Esophagus muscularis mucosa (tissue), 3 donors: ENCODE results near the gene FURIN.

Experiments
- CTCF ChIP-seq, 3 experiments: fragments of 200-600 bp in 2 of 3; fragments of 450-650 bp in 1 of 3; sonication (generic) in 2 of 3; IDR thresholded peaks; one replicate each; pipeline ENCODE4 v1.5.1; 2017 to 2019; ENCODE audit warnings: antibody characterized with exemption in 3 of 3, mild to moderate bottlenecking in 2 of 3, moderate library complexity in 1 of 3
- POLR2A ChIP-seq: fragments of 450-650 bp; IDR thresholded peaks from one replicate; pipeline ENCODE4 v1.6.1; 2017; ENCODE audit warnings: antibody characterized with exemption, moderate library complexity, mild to moderate bottlenecking, low read depth
- POLR2AphosphoS5 ChIP-seq, 2 donors: sonication (generic); formaldehyde crosslinking; IDR thresholded peaks; one replicate each; pipeline ENCODE4 v1.6.1; 2017; ENCODE audit warnings: antibody characterized with exemption in 2 of 2

DNA sequence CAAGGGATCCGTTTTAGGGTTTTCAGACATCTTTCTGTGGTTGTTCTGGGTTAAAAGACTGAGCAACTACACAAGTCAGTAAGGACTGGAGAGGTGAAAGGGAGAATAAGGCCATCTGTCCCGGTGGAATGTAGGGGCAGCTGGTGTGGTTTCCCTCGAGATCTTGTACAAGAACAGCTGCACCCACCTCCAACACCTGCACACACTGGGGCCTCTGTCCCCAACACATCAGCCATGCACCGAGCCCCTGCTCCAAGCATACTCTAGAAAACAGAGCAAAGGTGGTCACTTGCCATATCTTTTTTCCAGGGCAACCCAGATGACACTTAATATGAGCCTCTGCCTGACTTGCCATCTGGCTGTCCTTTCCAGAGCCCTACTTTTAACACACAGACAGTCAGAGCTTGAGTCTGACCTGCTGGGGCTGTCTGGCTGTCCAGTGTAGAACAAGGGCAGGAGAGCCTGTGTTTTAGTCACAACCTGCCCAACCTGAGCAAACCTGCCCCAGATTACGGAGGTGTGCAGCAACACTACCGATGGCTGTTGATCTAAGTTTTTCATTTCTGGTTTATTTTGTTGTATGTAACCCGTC is 46.9 kb downstream of the FURIN start:
- TF ChIP-seq CTCF (IDR thresholded peaks at IDR 0.05) (no peak), POLR2A (no peak), POLR2AphosphoS5 (IDR thresholded peaks at IDR 0.05) (no peak)
